ENCODE measurements around the gene ASF1B. TPM values are rescaled to one million over a fixed set of nuclear protein-coding genes. Genes with fewer than 3 reads are reported as not detected.
A peak's percentile ranks its signal among the peaks of the same experiment; 100 is the strongest.
"Not testable (repeated sequence)": the region's sequence is repeated elsewhere in the genome, so short reads cannot be mapped to it uniquely, and the experiment has no call there.

ASF1B gene
- total and polyA plus RNA-seq, 12 donors: 0.48 to 17.2 (median 1.9) TPM

- WGBS, 4 donors: 31 to 44% (median 36%) methylated on average over 11 to 20 of the region's 20 CpGs
- TF ChIP-seq POLR2A (IDR thresholded peaks at IDR 0.05): no peak
- TF ChIP-seq CTCF (IDR thresholded peaks at IDR 0.05): peak; percentile 68 to 84 (median 75)
- H3K4me3 ChIP-seq: no peak overlapping the region
Observed at GRCh38 chr19:14147797-14148605, 11.6 kb upstream of the ASF1B start.

GRCh38 chr19:14146789-14147216, 10.4 kb upstream of the ASF1B start:
- intact Hi-C loops (cut with DNase I): no loop called here
- no peak for DNase-seq
- H3K36me3 ChIP-seq (replicated peaks in 1 of 2): peaks cover 0 to 3% of the 10 kb centered on the region in 2 donors
- H3K27me3 ChIP-seq: no peaks in the 10 kb centered on the region
- no peak overlapping the region for H3K27ac ChIP-seq
- no peak overlapping the region for H3K4me3 ChIP-seq
- WGBS, 4 donors: 67 to 77% (median 73%) methylated on average over 7 of the region's 7 CpGs
- H3K9me3 ChIP-seq (replicated peaks in 1 of 3): no peaks in the 10 kb centered on the region
- peaks cover 11 to 18% of the 10 kb centered on the region in 2 donors for H3K4me1 ChIP-seq (replicated peaks in 1 of 2)
- TF ChIP-seq POLR2A (IDR thresholded peaks at IDR 0.05) (no peak), CTCF (IDR thresholded peaks at IDR 0.05) (no peak)

More at GRCh38 chr19:14147797-14148605, 11.6 kb upstream of the ASF1B start:
- DNase-seq: peak; percentile 61 to 86 (median 74)
- Histone ChIP-seq H3K9me3 (replicated peaks in 1 of 3) (no peaks in the 10 kb centered on the region), H3K27me3 (no peaks in the 10 kb centered on the region), H3K27ac (peak overlapping the region in 2 of 5 donors; percentile 43 to 70), H3K4me1 (replicated peaks in 1 of 2) (peaks cover 11 to 18% of the 10 kb centered on the region in 2 donors), H3K36me3 (replicated peaks in 1 of 2) (peaks cover 0 to 11% of the 10 kb centered on the region in 2 donors)
- intact Hi-C loops (cut with DNase I): no loop called here

- H3K36me3 ChIP-seq (replicated peaks in 1 of 2); H3K27me3 ChIP-seq; H3K27ac ChIP-seq; H3K4me3 ChIP-seq; H3K9me3 ChIP-seq (replicated peaks in 1 of 3); intact Hi-C loops (cut with DNase I); DNase-seq: not testable (repeated sequence)
- WGBS, 4 donors: 85 to 95% (median 93%) methylated on average over 8 to 10 of the region's 10 CpGs
- H3K4me1 ChIP-seq (replicated peaks in 1 of 2): peaks cover 11 to 18% of the 10 kb centered on the region in 2 donors
Observed at GRCh38 chr19:14146169-14146568, 9.8 kb upstream of the ASF1B start.

- H3K27me3 ChIP-seq: no peaks in the 10 kb centered on the region
- H3K27ac ChIP-seq: no peak overlapping the region
- H3K4me1 ChIP-seq (replicated peaks in 1 of 2): peaks cover 11 to 17% of the 10 kb centered on the region in 2 donors
- H3K36me3 ChIP-seq (replicated peaks in 1 of 2): no peaks in the 10 kb centered on the region
- no peaks in the 10 kb centered on the region for H3K9me3 ChIP-seq (replicated peaks in 1 of 3)
- WGBS, 4 donors: 81 to 88% (median 85%) methylated on average over 6 of the region's 6 CpGs
- intact Hi-C loops (cut with DNase I): no loop called here
- no peak overlapping the region for H3K4me3 ChIP-seq
- TF ChIP-seq POLR2A (IDR thresholded peaks at IDR 0.05): no peak
- no peak for TF ChIP-seq CTCF (IDR thresholded peaks at IDR 0.05)
- DNase-seq: no peak
Observed at GRCh38 chr19:14145381-14145780, 9.0 kb upstream of the ASF1B start.

Measured in adrenal gland (tissue), 12 donors.